ENCODE results near the gene NGEF.
"Not testable (repeated sequence)": the region's sequence is repeated elsewhere in the genome, so short reads cannot be mapped to it uniquely, and the experiment has no call there.

NGEF gene

GRCh38 chr2:233013027-233013461, at the start of gene NGEF:
NGEF (minus strand) TSS chr2:233013256; CDS start chr2:232974890, 38,366 bp downstream.
- DNase-seq (ENCODE audit: low spot score): no peak

- DNase-seq (ENCODE audit: low spot score): no peak
Observed at GRCh38 chr2:233062451-233062850, 49.4 kb upstream of the NGEF start.

GRCh38 chr2:233061591-233062450, 48.8 kb upstream of the NGEF start:
- peak; percentile 70 for DNase-seq (ENCODE audit: low spot score)

- DNase-seq (ENCODE audit: low spot score): no peak
Observed at GRCh38 chr2:233060980-233061590, 48.0 kb upstream of the NGEF start.

GRCh38 chr2:233060501-233060979, 47.5 kb upstream of the NGEF start:
- DNase-seq (ENCODE audit: low spot score): no peak

GRCh38 chr2:233059797-233060500, 46.9 kb upstream of the NGEF start, which contains the start of gene INPP5D:
INPP5D (plus strand) TSS chr2:233060342; CDS start chr2:233060479, 137 bp downstream.
- peak; percentile 81 for DNase-seq (ENCODE audit: low spot score)

GRCh38 chr2:233059547-233059796, 46.4 kb upstream of the NGEF start:
- DNase-seq (ENCODE audit: low spot score): no peak

GRCh38 chr2:233058717-233059546, 45.9 kb upstream of the NGEF start:
- no peak for DNase-seq (ENCODE audit: low spot score)

GRCh38 chr2:233056961-233057605, 44.0 kb upstream of the NGEF start:
- DNase-seq (ENCODE audit: low spot score): no peak

GRCh38 chr2:233055362-233055761, 42.3 kb upstream of the NGEF start:
- no peak for DNase-seq (ENCODE audit: low spot score)

- DNase-seq (ENCODE audit: low spot score): peak; percentile 64
Observed at GRCh38 chr2:233053928-233054784, 41.1 kb upstream of the NGEF start.

GRCh38 chr2:233052517-233052916, 39.5 kb upstream of the NGEF start:
- not testable (repeated sequence) for DNase-seq (ENCODE audit: low spot score)

GRCh38 chr2:233051241-233052149, 38.4 kb upstream of the NGEF start:
- DNase-seq (ENCODE audit: low spot score): no peak

GRCh38 chr2:233049194-233049761, 36.2 kb upstream of the NGEF start:
- DNase-seq (ENCODE audit: low spot score): no peak

GRCh38 chr2:233048569-233049193, 35.6 kb upstream of the NGEF start:
- DNase-seq (ENCODE audit: low spot score): no peak

GRCh38 chr2:233047667-233048066, 34.6 kb upstream of the NGEF start:
- DNase-seq (ENCODE audit: low spot score): no peak

- DNase-seq (ENCODE audit: low spot score): no peak
Observed at GRCh38 chr2:233047206-233047605, 34.1 kb upstream of the NGEF start.

- no peak for DNase-seq (ENCODE audit: low spot score)
Observed at GRCh38 chr2:233044974-233045605, 32.0 kb upstream of the NGEF start.
